ENCODE results near the gene KIFC1.

- TF ChIP-seq CTCF (IDR thresholded peaks at IDR 0.05) = no peak
- TF ChIP-seq REST (IDR thresholded peaks at IDR 0.05; ENCODE audit: insufficient read depth in 1 of 2, low read depth in 2 of 2, low read length in 1 of 2) = no peak
Observed at GRCh38 chr6:33417128-33417902, 25.7 kb downstream of the KIFC1 start.
